ENCODE results near the gene LPCAT3.

GRCh38 chr12:7026854-7027253, 8.6 kb upstream of the LPCAT3 start:
- TF ChIP-seq, protein P1, sequence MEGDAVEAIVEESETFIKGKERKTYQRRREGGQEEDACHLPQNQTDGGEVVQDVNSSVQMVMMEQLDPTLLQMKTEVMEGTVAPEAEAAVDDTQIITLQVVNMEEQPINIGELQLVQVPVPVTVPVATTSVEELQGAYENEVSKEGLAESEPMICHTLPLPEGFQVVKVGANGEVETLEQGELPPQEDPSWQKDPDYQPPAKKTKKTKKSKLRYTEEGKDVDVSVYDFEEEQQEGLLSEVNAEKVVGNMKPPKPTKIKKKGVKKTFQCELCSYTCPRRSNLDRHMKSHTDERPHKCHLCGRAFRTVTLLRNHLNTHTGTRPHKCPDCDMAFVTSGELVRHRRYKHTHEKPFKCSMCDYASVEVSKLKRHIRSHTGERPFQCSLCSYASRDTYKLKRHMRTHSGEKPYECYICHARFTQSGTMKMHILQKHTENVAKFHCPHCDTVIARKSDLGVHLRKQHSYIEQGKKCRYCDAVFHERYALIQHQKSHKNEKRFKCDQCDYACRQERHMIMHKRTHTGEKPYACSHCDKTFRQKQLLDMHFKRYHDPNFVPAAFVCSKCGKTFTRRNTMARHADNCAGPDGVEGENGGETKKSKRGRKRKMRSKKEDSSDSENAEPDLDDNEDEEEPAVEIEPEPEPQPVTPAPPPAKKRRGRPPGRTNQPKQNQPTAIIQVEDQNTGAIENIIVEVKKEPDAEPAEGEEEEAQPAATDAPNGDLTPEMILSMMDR (CRISPR knock-in tag; IDR thresholded peaks at IDR 0.05): no peak
- no peak for TF ChIP-seq ZNF121 (CRISPR knock-in tag; IDR thresholded peaks at IDR 0.05)
- TF ChIP-seq, protein P2, sequence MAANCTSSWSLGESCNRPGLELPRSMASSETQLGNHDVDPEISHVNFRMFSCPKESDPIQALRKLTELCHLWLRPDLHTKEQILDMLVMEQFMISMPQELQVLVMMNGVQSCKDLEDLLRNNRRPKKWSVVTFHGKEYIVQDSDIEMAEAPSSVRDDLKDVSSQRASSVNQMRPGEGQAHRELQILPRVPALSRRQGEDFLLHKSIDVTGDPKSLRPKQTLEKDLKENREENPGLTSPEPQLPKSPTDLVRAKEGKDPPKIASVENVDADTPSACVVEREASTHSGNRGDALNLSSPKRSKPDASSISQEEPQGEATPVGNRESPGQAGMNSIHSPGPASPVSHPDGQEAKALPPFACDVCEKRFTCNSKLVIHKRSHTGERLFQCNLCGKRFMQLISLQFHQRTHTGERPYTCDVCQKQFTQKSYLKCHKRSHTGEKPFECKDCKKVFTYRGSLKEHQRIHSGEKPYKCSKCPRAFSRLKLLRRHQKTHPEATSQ (CRISPR knock-in tag; IDR thresholded peaks at IDR 0.05; ENCODE audit: borderline replicate concordance): no peak

All from HepG2 (cell line).